Measurements from ENCODE around the gene STAG3. TPM values are rescaled to one million over a fixed set of nuclear protein-coding genes. Genes with fewer than 3 reads are reported as not detected.

The STAG3 gene
- total and polyA plus RNA-seq, 2 of the 8 experiments (the other 6 are each of a cell fraction or from before 2014, with no cell fraction given) = 1.3 to 3.3 TPM

GRCh38 chr7:100208911-100209408, 31.2 kb downstream of the STAG3 start (continued):
- TF ChIP-seq, protein P1, sequence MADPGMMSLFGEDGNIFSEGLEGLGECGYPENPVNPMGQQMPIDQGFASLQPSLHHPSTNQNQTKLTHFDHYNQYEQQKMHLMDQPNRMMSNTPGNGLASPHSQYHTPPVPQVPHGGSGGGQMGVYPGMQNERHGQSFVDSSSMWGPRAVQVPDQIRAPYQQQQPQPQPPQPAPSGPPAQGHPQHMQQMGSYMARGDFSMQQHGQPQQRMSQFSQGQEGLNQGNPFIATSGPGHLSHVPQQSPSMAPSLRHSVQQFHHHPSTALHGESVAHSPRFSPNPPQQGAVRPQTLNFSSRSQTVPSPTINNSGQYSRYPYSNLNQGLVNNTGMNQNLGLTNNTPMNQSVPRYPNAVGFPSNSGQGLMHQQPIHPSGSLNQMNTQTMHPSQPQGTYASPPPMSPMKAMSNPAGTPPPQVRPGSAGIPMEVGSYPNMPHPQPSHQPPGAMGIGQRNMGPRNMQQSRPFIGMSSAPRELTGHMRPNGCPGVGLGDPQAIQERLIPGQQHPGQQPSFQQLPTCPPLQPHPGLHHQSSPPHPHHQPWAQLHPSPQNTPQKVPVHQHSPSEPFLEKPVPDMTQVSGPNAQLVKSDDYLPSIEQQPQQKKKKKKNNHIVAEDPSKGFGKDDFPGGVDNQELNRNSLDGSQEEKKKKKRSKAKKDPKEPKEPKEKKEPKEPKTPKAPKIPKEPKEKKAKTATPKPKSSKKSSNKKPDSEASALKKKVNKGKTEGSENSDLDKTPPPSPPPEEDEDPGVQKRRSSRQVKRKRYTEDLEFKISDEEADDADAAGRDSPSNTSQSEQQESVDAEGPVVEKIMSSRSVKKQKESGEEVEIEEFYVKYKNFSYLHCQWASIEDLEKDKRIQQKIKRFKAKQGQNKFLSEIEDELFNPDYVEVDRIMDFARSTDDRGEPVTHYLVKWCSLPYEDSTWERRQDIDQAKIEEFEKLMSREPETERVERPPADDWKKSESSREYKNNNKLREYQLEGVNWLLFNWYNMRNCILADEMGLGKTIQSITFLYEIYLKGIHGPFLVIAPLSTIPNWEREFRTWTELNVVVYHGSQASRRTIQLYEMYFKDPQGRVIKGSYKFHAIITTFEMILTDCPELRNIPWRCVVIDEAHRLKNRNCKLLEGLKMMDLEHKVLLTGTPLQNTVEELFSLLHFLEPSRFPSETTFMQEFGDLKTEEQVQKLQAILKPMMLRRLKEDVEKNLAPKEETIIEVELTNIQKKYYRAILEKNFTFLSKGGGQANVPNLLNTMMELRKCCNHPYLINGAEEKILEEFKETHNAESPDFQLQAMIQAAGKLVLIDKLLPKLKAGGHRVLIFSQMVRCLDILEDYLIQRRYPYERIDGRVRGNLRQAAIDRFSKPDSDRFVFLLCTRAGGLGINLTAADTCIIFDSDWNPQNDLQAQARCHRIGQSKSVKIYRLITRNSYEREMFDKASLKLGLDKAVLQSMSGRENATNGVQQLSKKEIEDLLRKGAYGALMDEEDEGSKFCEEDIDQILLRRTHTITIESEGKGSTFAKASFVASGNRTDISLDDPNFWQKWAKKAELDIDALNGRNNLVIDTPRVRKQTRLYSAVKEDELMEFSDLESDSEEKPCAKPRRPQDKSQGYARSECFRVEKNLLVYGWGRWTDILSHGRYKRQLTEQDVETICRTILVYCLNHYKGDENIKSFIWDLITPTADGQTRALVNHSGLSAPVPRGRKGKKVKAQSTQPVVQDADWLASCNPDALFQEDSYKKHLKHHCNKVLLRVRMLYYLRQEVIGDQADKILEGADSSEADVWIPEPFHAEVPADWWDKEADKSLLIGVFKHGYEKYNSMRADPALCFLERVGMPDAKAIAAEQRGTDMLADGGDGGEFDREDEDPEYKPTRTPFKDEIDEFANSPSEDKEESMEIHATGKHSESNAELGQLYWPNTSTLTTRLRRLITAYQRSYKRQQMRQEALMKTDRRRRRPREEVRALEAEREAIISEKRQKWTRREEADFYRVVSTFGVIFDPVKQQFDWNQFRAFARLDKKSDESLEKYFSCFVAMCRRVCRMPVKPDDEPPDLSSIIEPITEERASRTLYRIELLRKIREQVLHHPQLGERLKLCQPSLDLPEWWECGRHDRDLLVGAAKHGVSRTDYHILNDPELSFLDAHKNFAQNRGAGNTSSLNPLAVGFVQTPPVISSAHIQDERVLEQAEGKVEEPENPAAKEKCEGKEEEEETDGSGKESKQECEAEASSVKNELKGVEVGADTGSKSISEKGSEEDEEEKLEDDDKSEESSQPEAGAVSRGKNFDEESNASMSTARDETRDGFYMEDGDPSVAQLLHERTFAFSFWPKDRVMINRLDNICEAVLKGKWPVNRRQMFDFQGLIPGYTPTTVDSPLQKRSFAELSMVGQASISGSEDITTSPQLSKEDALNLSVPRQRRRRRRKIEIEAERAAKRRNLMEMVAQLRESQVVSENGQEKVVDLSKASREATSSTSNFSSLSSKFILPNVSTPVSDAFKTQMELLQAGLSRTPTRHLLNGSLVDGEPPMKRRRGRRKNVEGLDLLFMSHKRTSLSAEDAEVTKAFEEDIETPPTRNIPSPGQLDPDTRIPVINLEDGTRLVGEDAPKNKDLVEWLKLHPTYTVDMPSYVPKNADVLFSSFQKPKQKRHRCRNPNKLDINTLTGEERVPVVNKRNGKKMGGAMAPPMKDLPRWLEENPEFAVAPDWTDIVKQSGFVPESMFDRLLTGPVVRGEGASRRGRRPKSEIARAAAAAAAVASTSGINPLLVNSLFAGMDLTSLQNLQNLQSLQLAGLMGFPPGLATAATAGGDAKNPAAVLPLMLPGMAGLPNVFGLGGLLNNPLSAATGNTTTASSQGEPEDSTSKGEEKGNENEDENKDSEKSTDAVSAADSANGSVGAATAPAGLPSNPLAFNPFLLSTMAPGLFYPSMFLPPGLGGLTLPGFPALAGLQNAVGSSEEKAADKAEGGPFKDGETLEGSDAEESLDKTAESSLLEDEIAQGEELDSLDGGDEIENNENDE (IDR thresholded peaks at IDR 0.05; ENCODE audit: insufficient replicate concordance, low read length) = no peak
- TF ChIP-seq SRF (IDR thresholded peaks at IDR 0.05; ENCODE audit: low read depth, low read length) (no peak), CEBPB (IDR thresholded peaks at IDR 0.05; ENCODE audit: low read depth, low read length) (no peak), TBP (IDR thresholded peaks at IDR 0.05; ENCODE audit: low read depth, low read length) (no peak), KDM4A (IDR thresholded peaks at IDR 0.05; ENCODE audit: low read depth, low read length, severe bottlenecking) (no peak), RAD21 (IDR thresholded peaks at IDR 0.05 in 1 of 2, conservative IDR thresholded peaks at IDR 0.05 in 1 of 2; ENCODE audit: low read depth in 2 of 2, low read length in 2 of 2) (no peak)

Measured in H1 (cell line).